ENCODE data around the gene DOK5. TPM values are rescaled to one million over a fixed set of nuclear protein-coding genes. Genes with fewer than 3 reads are reported as not detected.

Gene DOK5
- total and polyA plus RNA-seq, 2 of the 4 experiments (the other 2 are of a cell fraction): 2.8 to 3.9 TPM

GRCh38 chr20:54619181-54619580, 143.8 kb downstream of the DOK5 start:
- Histone ChIP-seq H2BK5ac (ENCODE audit: low read depth, low read length, poor library complexity, severe bottlenecking) (no peak overlapping the region), H3K27me3 (ENCODE audit: control insufficient read depth, insufficient read depth, low read length) (no peaks in the 10 kb centered on the region), H2BK120ac (ENCODE audit: low read depth, low read length) (no peak overlapping the region), H3K18ac (ENCODE audit: low read depth, low read length) (no peak overlapping the region), H3K4me2 (ENCODE audit: low read depth, low read length) (no peak overlapping the region), H3K4ac (ENCODE audit: low read depth, low read length) (no peak overlapping the region), H3K4me3 (ENCODE audit: insufficient read depth, low read depth, low read length) (no peak overlapping the region), H4K20me1 (ENCODE audit: insufficient read depth, low read length) (no peaks in the 10 kb centered on the region), H3K9me1 (ENCODE audit: insufficient read depth, low read length) (no peaks in the 10 kb centered on the region), H3K9me3 (ENCODE audit: control insufficient read depth, insufficient read depth, low read length) (no peaks in the 10 kb centered on the region), H4K5ac (ENCODE audit: low read depth, low read length) (no peak overlapping the region), H3K4me1 (ENCODE audit: control insufficient read depth, insufficient read depth, low read length) (no peaks in the 10 kb centered on the region; the same call in 1 of the 2 replicates), H3K79me1 (ENCODE audit: low read depth in 1 of 2, low read length in 2 of 2) (no peaks in the 10 kb centered on the region), H3K56ac (ENCODE audit: extremely low read depth, insufficient read depth, low read length) (no peak overlapping the region), H3K14ac (replicated peaks; ENCODE audit: low read depth, low read length) (no peak overlapping the region), H2AK5ac (ENCODE audit: low read depth, low read length) (no peak overlapping the region), H4K91ac (ENCODE audit: insufficient read depth, low read depth, low read length) (no peak overlapping the region), H4K8ac (ENCODE audit: low read depth in 2 of 2, low read length in 2 of 2) (no peak overlapping the region), H3K27ac (ENCODE audit: insufficient read depth, low read length) (no peak overlapping the region), H2BK15ac (ENCODE audit: low read depth, low read length) (no peak overlapping the region), H2AK9ac (replicated peaks; ENCODE audit: low read depth, low read length, poor library complexity) (no peak overlapping the region), H3K36me3 (ENCODE audit: control insufficient read depth, insufficient read depth, low read length) (no peaks in the 10 kb centered on the region), H3K23ac (ENCODE audit: low read depth, low read length) (no peak overlapping the region), H2BK20ac (ENCODE audit: low read depth, low read length) (no peak overlapping the region), H3K9ac (ENCODE audit: low read depth, low read length) (no peak overlapping the region), H2AFZ (replicated peaks; ENCODE audit: low read length, poor library complexity) (no peak overlapping the region)
- in situ Hi-C loops (cut with MboI; ENCODE audit: low sequenced_read_pairs): no loop called here
- dilution Hi-C loops (cut with HindIII; ENCODE audit: low sequenced_read_pairs, unreplicated experiment): no loop called here
- DNase-seq (no peak), ATAC-seq (ENCODE audit: low read depth) (no peak)
- WGBS, 2 experiments (ENCODE audit: extremely low coverage in 2 of 2, insufficient read length in 1 of 2): 57% methylated on average over 2 of the region's 7 CpGs; no CpG with 5 or more reads in 1 of the 2 experiments
- ChIA-PET CTCF (no interaction called here), POLR2A (ENCODE audit: unreplicated experiment) (no interaction called here)
- TF ChIP-seq NFE2L2 (IDR thresholded peaks at IDR 0.05; ENCODE audit: low read depth, low read length) (no peak), POLR2A (IDR thresholded peaks at IDR 0.05; ENCODE audit: low read depth, low read length) (no peak), BHLHE40 (IDR thresholded peaks at IDR 0.05; ENCODE audit: low read depth, low read length) (no peak), FOS (IDR thresholded peaks at IDR 0.05; ENCODE audit: low read depth, low read length) (no peak), RCOR1 (IDR thresholded peaks at IDR 0.05; ENCODE audit: insufficient replicate concordance, low read length) (no peak), MXI1 (IDR thresholded peaks at IDR 0.05; ENCODE audit: borderline replicate concordance, low read depth, low read length) (no peak), MAZ (IDR thresholded peaks at IDR 0.05; ENCODE audit: borderline replicate concordance, low read depth, low read length) (no peak), CTCF (conservative IDR thresholded peaks at IDR 0.05; ENCODE audit: low read depth, low read length) (no peak), CHD1 (IDR thresholded peaks at IDR 0.05; ENCODE audit: low read depth, low read length) (no peak)
- intact Hi-C loops (cut with micrococcal nuclease): no loop called here
- no TSS peak for BruUV-seq (replicated peaks)
